ENCODE data around the gene IFI27L1. TPM values are rescaled to one million over a fixed set of nuclear protein-coding genes. Genes with fewer than 3 reads are reported as not detected.

Gene IFI27L1
- total RNA-seq: 7.7 and 8.9 TPM in 2 replicates

GRCh38 chr14:94080621-94081385, at the start of gene IFI27L1, which contains the start of gene DDX24:
TSS of gene IFI27L1 (plus strand) at chr14:94081310. CDS start at chr14:94096938, 15,628 bp downstream.
TSS of gene DDX24 (minus strand) at chr14:94081202. CDS start at chr14:94079742, 1,460 bp downstream.

GRCh38 chr14:94110552-94111181, 29.6 kb downstream of the IFI27L1 start, which contains the start of gene IFI27:
TSS of gene IFI27 (plus strand) at chr14:94110736.

GRCh38 chr14:94129111-94129757, 48.1 kb downstream of the IFI27L1 start, which contains the start of gene IFI27L2:
TSS of gene IFI27L2 (minus strand) at chr14:94129604. CDS start at chr14:94129564, 40 bp downstream.

Other genes with a start within 250 kb of the IFI27L1 start
- not detected in 2 replicates for gene FAM181A, start 154.0 kb upstream of the IFI27L1 start, total RNA-seq
- under 0.01 and 1.9 TPM in 2 replicates for gene ASB2, start 104.7 kb upstream of the IFI27L1 start, total RNA-seq
- not detected in 2 replicates for gene CCDC197, start 84.0 kb upstream of the IFI27L1 start, total RNA-seq
- gene OTUB2, start 55.0 kb upstream of the IFI27L1 start, total RNA-seq: 1.7 and 7.5 TPM in 2 replicates
- 98.5 and 127 TPM in 2 replicates for gene DDX24, start 108 bp upstream of the IFI27L1 start, total RNA-seq
- 30.7 and 39.5 TPM in 2 replicates for gene IFI27, start 29.4 kb downstream of the IFI27L1 start, total RNA-seq
- gene IFI27L2, start 48.3 kb downstream of the IFI27L1 start, total RNA-seq: 46.0 and 79.5 TPM in 2 replicates
- gene PPP4R4, start 93.0 kb downstream of the IFI27L1 start, total RNA-seq: 12.1 and 24.6 TPM in 2 replicates
- not detected in 2 replicates for gene SERPINA10, start 212.0 kb downstream of the IFI27L1 start, total RNA-seq
- 0.48 TPM in 1 of 2 replicates, not detected in the other for gene SERPINA6, start 242.0 kb downstream of the IFI27L1 start, total RNA-seq